ENCODE data around the gene DMRTC2. TPM values are rescaled to one million over a fixed set of nuclear protein-coding genes. Genes with fewer than 3 reads are reported as not detected.

Gene DMRTC2
- total and polyA plus RNA-seq, 9 of the 15 experiments (the other 6 are each of a cell fraction or from before 2014, with no cell fraction given): 0.03 TPM; not detected in 8

GRCh38 chr19:41851456-41851855 is 6.6 kb downstream of the DMRTC2 start (continued):
- TF ChIP-seq NR1H2 (CRISPR knock-in tag; IDR thresholded peaks at IDR 0.05) (no peak), TBP (optimal IDR thresholded peaks at IDR 0.05; ENCODE audit: low read depth, low read length) (no peak), SMC3 (conservative IDR thresholded peaks at IDR 0.05; ENCODE audit: insufficient read depth, low read depth, low read length) (no peak), NR3C1 (CRISPR knock-in tag; IDR thresholded peaks at IDR 0.05) (no peak)

- no peaks in the 10 kb centered on the region for H3K4me1 ChIP-seq (replicated peaks in 1 of 2; ENCODE audit: control insufficient read depth in 2 of 2, insufficient read depth in 2 of 2, low read length in 2 of 2)
- no TSS peak for BruUV-seq (replicated peaks)
- no peaks in the 10 kb centered on the region for H3K9me3 ChIP-seq (replicated peaks; ENCODE audit: control insufficient read depth, insufficient read depth, low read depth, low read length)
- H3K27ac ChIP-seq (ENCODE audit: extremely low read depth, low read depth, low read length): no peak overlapping the region
- no peak overlapping the region for H2AFZ ChIP-seq (ENCODE audit: low read depth, low read length)
- peaks cover 14 to 22% of the 10 kb centered on the region in 2 experiments; a peak in 4 of 5 replicates for H3K27me3 ChIP-seq (ENCODE audit: control insufficient read depth in 2 of 2, insufficient read depth in 2 of 2, low read length in 2 of 2)
- H3K9me1 ChIP-seq (ENCODE audit: control insufficient read depth, insufficient read depth, low read length): no peaks in the 10 kb centered on the region
- WGBS (ENCODE audit: insufficient coverage, low coverage, missing lambda C conversion rate): 5% methylated on average over 2 of the region's 2 CpGs
- H3K4me2 ChIP-seq (ENCODE audit: insufficient read depth, low read length): no peak overlapping the region
- FAIRE-seq (no peak), DNase-seq (ENCODE audit: extremely low read depth in 1 of 4, low spot score in 3 of 4) (no peak), ATAC-seq (no peak)
- no peak overlapping the region for H3K4me3 ChIP-seq
- in situ Hi-C loops (cut with MboI) (no loop called here), intact Hi-C loops (cut with micrococcal nuclease) (no loop called here)
- TF ChIP-seq PKNOX1 (IDR thresholded peaks at IDR 0.05) (peak; percentile 82), NUFIP1 (IDR thresholded peaks at IDR 0.05; ENCODE audit: partially characterized antibody) (no peak)
- no peaks in the 10 kb centered on the region for H3K79me2 ChIP-seq (ENCODE audit: control insufficient read depth, insufficient read depth, low read length)
- no peaks in the 10 kb centered on the region for H4K20me1 ChIP-seq (replicated peaks; ENCODE audit: control insufficient read depth, insufficient read depth, low read length)
- ChIA-PET POLR2A (interaction anchor here (0.7 kb wide), 1 partner anchor 501 kb away, joined by 3 read pairs; no protein-coding TSS in a partner anchor), CTCF (ENCODE audit: low intra/inter-chr PET ratio) (no interaction called here)
- no peak overlapping the region for H3K9ac ChIP-seq (ENCODE audit: insufficient read depth in 1 of 2, low read depth in 2 of 2, low read length in 2 of 2)
- no peaks in the 10 kb centered on the region for H3K36me3 ChIP-seq (ENCODE audit: control insufficient read depth, insufficient read depth, low read length)
Measured at GRCh38 chr19:41853344-41853743, 8.5 kb downstream of the DMRTC2 start.
